ENCODE measurements around the gene DPPA2.

DPPA2 gene

DNA sequence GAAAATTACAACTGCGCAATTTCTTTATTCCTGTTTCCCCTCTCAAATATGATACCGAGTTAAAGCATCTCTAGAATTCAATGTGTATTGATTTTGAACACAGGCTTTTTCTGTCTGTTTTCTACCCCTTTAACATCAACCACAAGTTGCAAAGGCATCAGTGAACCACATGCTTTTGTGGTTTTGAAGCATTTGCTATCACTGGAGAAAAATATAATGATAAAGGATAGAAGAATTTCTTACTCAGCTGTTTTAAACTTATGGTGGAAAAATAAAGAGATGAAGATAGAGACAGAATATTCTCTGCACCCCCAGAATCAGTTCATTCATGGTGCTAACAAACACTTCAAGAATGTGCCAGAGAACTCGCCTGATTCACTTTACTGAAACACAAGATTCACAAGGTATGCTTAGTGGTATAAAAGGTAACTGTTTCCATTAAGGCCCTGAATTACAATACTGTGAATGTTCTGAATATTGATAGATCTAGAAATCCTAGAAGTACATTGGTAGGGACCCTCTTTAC lies 30.5 kb upstream of the DPPA2 start:
- Histone ChIP-seq H3K27me3 (ENCODE audit: low read depth, low read length) (no peaks in the 10 kb centered on the region), H3K9me3 (ENCODE audit: insufficient read depth, low read length) (no peaks in the 10 kb centered on the region), H4K20me1 (ENCODE audit: insufficient read depth, low read length) (no peaks in the 10 kb centered on the region), H3K4me2 (ENCODE audit: low read length) (no peak overlapping the region), H3K9ac (ENCODE audit: low read length) (no peak overlapping the region), H3K36me3 (replicated peaks; ENCODE audit: low read depth, low read length) (no peaks in the 10 kb centered on the region), H3K4me3 (ENCODE audit: low read length) (no peak overlapping the region), H2AFZ (ENCODE audit: low read depth, low read length) (no peak overlapping the region), H3K27ac (ENCODE audit: low read length) (no peak overlapping the region), H3K4me1 (ENCODE audit: low read length) (no peaks in the 10 kb centered on the region), H3K79me2 (ENCODE audit: low read length) (no peaks in the 10 kb centered on the region)
- TF ChIP-seq, protein P1, sequence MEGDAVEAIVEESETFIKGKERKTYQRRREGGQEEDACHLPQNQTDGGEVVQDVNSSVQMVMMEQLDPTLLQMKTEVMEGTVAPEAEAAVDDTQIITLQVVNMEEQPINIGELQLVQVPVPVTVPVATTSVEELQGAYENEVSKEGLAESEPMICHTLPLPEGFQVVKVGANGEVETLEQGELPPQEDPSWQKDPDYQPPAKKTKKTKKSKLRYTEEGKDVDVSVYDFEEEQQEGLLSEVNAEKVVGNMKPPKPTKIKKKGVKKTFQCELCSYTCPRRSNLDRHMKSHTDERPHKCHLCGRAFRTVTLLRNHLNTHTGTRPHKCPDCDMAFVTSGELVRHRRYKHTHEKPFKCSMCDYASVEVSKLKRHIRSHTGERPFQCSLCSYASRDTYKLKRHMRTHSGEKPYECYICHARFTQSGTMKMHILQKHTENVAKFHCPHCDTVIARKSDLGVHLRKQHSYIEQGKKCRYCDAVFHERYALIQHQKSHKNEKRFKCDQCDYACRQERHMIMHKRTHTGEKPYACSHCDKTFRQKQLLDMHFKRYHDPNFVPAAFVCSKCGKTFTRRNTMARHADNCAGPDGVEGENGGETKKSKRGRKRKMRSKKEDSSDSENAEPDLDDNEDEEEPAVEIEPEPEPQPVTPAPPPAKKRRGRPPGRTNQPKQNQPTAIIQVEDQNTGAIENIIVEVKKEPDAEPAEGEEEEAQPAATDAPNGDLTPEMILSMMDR (IDR thresholded peaks at IDR 0.05; ENCODE audit: low read depth, low read length) = no peak

DNA sequence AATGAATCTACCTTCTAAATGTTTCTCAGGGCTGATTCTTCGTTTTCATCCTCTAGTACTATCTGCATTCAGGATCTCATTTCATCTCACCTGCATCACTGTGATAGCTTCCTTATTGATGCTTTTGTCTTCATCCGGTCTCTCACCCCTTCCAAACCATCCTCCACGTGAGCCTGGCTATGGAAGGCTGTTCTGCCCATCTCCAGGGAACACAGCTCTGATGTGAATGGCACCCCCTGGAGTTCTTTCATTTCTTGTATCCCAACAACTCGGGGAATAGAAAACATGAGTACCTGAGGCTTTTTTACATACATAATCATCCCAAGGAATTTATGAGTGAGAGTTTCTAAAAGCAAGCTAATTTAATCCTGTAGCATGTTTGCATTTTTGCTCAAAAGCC lies 29.8 kb upstream of the DPPA2 start:
- Histone ChIP-seq H3K27me3 (ENCODE audit: low read depth, low read length) (no peaks in the 10 kb centered on the region), H3K4me1 (ENCODE audit: low read length) (no peaks in the 10 kb centered on the region), H3K9ac (ENCODE audit: low read length) (no peak overlapping the region), H3K9me3 (ENCODE audit: insufficient read depth, low read length) (no peaks in the 10 kb centered on the region), H3K36me3 (replicated peaks; ENCODE audit: low read depth, low read length) (no peaks in the 10 kb centered on the region), H3K4me2 (ENCODE audit: low read length) (no peak overlapping the region), H2AFZ (ENCODE audit: low read depth, low read length) (no peak overlapping the region), H3K4me3 (ENCODE audit: low read length) (no peak overlapping the region), H4K20me1 (ENCODE audit: insufficient read depth, low read length) (no peaks in the 10 kb centered on the region), H3K27ac (ENCODE audit: low read length) (no peak overlapping the region), H3K79me2 (ENCODE audit: low read length) (no peaks in the 10 kb centered on the region)
- TF ChIP-seq EZH2phosphoT487 (IDR thresholded peaks at IDR 0.05; ENCODE audit: low read depth) = no peak
- TF ChIP-seq, protein P1 (IDR thresholded peaks at IDR 0.05; ENCODE audit: low read depth, low read length) = no peak

DNA sequence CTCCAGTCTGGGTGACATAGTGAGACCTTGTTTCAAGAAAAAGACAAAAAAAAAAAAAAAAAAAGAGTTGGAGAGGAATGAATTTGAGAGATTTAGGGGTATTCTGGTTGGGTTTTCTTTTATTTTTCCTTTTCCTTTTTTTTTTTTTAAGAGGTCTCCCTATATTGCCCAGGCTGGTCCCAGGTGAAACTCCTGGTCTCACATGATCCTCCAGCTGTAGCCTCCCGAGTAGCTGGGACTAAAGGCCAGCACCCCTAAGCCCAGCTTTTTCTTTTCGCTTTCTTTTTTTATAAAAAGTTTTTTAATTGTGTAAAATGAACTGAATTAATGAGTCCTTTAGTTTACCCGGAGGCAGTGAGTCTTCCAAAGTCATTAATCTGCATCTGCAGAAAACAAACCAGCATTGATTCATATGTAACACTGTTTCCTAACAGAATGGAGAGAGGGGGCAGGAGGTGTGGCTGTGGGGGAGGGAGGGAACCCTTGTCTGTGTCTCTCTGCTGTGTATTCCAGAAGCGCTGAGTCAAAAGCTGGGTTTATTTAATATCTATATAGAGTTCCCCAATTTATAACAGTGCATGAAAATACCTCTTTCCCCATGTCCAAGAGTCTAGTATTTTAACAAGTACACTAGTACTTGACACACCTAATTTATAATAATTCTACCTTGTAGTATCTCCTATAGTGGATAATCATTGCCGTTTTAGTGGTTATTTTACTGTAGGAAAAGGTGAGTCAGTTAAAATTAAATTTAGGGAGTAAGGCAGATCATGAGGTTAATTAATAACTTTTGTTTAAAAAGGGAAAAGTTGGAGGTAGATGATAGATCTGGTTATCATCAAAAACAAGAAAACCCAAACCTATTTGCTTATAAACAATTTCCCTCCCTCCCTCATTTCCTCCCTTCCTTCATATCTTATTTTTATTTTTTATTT lies 23.7 kb upstream of the DPPA2 start:
- H3K4me3 ChIP-seq (ENCODE audit: low read length) = no peak overlapping the region
- no peaks in the 10 kb centered on the region for H3K36me3 ChIP-seq (replicated peaks; ENCODE audit: low read depth, low read length)
- H2AFZ ChIP-seq (ENCODE audit: low read depth, low read length) = no peak overlapping the region
- no peaks in the 10 kb centered on the region for H3K27me3 ChIP-seq (ENCODE audit: low read depth, low read length)
- H3K4me1 ChIP-seq (ENCODE audit: low read length) = no peaks in the 10 kb centered on the region
- H3K79me2 ChIP-seq (ENCODE audit: low read length) = no peaks in the 10 kb centered on the region
- no peaks in the 10 kb centered on the region for H4K20me1 ChIP-seq (ENCODE audit: insufficient read depth, low read length)
- TF ChIP-seq, protein P1 (IDR thresholded peaks at IDR 0.05; ENCODE audit: low read depth, low read length) = no peak
- no peak for TF ChIP-seq EZH2phosphoT487 (IDR thresholded peaks at IDR 0.05; ENCODE audit: low read depth)
- H3K9me3 ChIP-seq (ENCODE audit: insufficient read depth, low read length) = no peaks in the 10 kb centered on the region
- no peak overlapping the region for H3K4me2 ChIP-seq (ENCODE audit: low read length)
- H3K9ac ChIP-seq (ENCODE audit: low read length) = no peak overlapping the region
- no peak overlapping the region for H3K27ac ChIP-seq (ENCODE audit: low read length)

DNA sequence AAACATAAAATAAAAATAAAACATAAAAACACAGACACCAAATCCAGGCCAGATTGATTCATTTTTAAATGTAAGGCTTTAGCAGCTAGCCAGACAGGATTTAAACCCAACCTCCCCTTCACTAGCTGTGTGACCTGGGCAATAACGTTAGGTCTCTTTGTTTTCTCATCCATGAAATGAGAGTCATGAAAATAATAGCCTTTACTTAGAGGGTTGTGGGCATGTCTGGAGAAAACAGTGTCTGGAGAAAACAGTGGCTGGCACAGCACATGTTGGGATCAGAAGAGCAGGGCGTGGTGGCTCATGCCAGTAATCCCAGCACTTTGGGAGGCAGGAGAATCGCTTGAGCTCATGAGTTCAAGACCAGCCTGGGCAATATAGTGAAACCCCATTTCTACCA lies 22.9 kb upstream of the DPPA2 start:
- TF ChIP-seq EZH2phosphoT487 (IDR thresholded peaks at IDR 0.05; ENCODE audit: low read depth) = no peak
- TF ChIP-seq, protein P1 (IDR thresholded peaks at IDR 0.05; ENCODE audit: low read depth, low read length) = no peak
- Histone ChIP-seq H2AFZ (ENCODE audit: low read depth, low read length) (no peak overlapping the region), H3K9me3 (ENCODE audit: insufficient read depth, low read length) (no peaks in the 10 kb centered on the region), H3K9ac (ENCODE audit: low read length) (no peak overlapping the region), H3K79me2 (ENCODE audit: low read length) (no peaks in the 10 kb centered on the region), H3K4me1 (ENCODE audit: low read length) (no peaks in the 10 kb centered on the region), H3K4me2 (ENCODE audit: low read length) (no peak overlapping the region), H3K36me3 (replicated peaks; ENCODE audit: low read depth, low read length) (no peaks in the 10 kb centered on the region), H3K27ac (ENCODE audit: low read length) (no peak overlapping the region), H4K20me1 (ENCODE audit: insufficient read depth, low read length) (no peaks in the 10 kb centered on the region), H3K27me3 (ENCODE audit: low read depth, low read length) (no peaks in the 10 kb centered on the region), H3K4me3 (ENCODE audit: low read length) (no peak overlapping the region)

All from OCI-LY3 (cell line).